ENCODE measurements around the gene SCARF2. TPM values are rescaled to one million over a fixed set of nuclear protein-coding genes. Genes with fewer than 3 reads are reported as not detected.

Gene SCARF2
- total RNA-seq, 1 donor from 2014 or later = 47.2 TPM

DNA sequence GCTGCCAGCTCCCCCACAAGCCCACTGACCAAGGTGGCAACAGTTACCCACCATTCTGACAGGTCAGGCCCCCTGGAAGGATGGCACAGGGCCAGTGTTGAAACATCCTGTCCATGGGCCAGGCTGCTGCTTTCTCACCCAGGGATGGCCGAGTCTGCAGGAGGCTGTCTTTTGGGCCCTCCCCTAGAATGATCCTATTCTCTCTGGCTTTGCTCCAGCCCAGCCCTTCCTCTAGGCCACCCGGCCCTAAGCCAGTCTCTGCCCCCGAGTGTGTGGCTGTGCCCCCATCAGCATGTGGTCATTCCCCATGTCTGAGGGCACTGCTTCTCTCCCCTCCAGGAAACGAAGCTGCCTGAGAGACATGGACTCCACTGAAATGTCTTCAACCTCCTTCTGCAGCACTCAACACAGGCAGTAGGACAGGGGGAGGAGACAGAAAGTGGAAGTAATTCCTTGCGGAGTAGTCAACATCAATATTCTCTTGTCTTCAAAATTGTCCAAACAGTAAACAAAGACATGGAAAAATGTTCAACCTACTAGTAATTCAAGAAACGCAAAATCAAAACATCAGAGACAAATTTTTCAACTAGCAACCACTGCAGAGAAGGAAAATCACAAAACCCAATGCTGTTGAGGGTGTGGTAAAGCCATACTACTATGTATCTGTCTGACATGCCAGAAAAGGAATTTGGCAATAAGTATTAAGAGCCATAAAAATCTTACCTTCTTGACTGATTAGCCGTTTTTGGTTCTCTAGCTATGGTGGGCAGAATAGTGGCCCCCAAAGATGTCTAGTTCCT lies 5.1 kb upstream of the SCARF2 start:
- DNase-seq (ENCODE audit: low spot score in 2 of 2, unreplicated experiment in 2 of 2) = no peak
- H3K4me3 Mint-ChIP-seq = no peak overlapping the region
- TF ChIP-seq, protein P1, sequence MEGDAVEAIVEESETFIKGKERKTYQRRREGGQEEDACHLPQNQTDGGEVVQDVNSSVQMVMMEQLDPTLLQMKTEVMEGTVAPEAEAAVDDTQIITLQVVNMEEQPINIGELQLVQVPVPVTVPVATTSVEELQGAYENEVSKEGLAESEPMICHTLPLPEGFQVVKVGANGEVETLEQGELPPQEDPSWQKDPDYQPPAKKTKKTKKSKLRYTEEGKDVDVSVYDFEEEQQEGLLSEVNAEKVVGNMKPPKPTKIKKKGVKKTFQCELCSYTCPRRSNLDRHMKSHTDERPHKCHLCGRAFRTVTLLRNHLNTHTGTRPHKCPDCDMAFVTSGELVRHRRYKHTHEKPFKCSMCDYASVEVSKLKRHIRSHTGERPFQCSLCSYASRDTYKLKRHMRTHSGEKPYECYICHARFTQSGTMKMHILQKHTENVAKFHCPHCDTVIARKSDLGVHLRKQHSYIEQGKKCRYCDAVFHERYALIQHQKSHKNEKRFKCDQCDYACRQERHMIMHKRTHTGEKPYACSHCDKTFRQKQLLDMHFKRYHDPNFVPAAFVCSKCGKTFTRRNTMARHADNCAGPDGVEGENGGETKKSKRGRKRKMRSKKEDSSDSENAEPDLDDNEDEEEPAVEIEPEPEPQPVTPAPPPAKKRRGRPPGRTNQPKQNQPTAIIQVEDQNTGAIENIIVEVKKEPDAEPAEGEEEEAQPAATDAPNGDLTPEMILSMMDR (IDR thresholded peaks at IDR 0.05; ENCODE audit: unreplicated experiment) = no peak
- no peaks in the 10 kb centered on the region for H3K9me3 Mint-ChIP-seq
- no peaks in the 10 kb centered on the region for H3K27me3 Mint-ChIP-seq (ENCODE audit: low read depth)
- no peak overlapping the region for H3K27ac Mint-ChIP-seq
- peaks cover 23% of the 10 kb centered on the region for H3K36me3 Mint-ChIP-seq
- H3K4me1 Mint-ChIP-seq = peaks cover 4% of the 10 kb centered on the region

DNA sequence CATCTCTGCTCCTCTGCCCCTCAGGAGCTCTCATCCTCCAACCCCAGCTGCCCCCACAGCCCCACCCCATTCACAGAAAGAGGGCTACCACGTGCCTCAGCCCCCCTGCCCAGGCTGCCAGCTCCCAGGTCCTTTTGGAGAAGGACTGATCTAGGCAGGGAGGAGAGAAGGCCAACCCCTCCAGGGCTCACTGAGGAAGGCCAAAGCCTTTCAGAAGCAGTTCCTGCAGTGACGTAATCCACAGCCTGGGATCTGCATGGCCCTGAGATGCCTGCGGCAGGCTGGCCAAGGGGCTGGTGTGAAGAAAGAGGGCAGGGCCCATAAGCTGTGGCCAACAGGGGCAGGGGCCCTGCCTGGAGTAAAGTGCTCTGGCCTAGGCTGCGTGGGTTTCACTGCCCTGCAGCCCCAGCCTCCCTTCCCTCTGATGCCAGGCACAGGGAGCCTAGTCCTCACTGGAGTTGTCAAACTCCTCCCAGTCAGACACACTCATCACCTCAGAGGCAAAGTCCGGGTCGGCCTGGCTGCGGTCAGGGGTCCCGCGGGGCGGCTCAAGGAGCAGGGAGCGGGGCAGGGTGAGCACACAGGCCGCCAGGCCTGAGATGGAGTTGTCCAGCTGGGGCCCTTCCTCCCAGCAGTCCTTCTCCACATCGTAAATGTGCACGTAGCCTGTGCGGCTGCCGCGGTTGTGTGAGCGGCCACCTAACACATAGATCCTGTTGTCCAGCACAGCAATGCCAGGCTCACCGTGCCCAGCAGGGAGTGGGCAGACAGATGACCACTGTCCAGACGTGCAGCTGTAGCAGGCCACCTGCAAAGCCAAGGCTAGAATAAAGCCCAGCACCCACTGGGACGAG lies 4.2 kb upstream of the SCARF2 start:
- Mint-ChIP-seq H3K36me3 (peaks cover 23% of the 10 kb centered on the region), H3K4me3 (no peak overlapping the region), H3K27ac (no peak overlapping the region), H3K9me3 (no peaks in the 10 kb centered on the region), H3K4me1 (peaks cover 8% of the 10 kb centered on the region), H3K27me3 (ENCODE audit: low read depth) (no peaks in the 10 kb centered on the region)
- no peak for DNase-seq (ENCODE audit: low spot score in 2 of 2, unreplicated experiment in 2 of 2)
- TF ChIP-seq, protein P1 (IDR thresholded peaks at IDR 0.05; ENCODE audit: unreplicated experiment) = no peak

DNA sequence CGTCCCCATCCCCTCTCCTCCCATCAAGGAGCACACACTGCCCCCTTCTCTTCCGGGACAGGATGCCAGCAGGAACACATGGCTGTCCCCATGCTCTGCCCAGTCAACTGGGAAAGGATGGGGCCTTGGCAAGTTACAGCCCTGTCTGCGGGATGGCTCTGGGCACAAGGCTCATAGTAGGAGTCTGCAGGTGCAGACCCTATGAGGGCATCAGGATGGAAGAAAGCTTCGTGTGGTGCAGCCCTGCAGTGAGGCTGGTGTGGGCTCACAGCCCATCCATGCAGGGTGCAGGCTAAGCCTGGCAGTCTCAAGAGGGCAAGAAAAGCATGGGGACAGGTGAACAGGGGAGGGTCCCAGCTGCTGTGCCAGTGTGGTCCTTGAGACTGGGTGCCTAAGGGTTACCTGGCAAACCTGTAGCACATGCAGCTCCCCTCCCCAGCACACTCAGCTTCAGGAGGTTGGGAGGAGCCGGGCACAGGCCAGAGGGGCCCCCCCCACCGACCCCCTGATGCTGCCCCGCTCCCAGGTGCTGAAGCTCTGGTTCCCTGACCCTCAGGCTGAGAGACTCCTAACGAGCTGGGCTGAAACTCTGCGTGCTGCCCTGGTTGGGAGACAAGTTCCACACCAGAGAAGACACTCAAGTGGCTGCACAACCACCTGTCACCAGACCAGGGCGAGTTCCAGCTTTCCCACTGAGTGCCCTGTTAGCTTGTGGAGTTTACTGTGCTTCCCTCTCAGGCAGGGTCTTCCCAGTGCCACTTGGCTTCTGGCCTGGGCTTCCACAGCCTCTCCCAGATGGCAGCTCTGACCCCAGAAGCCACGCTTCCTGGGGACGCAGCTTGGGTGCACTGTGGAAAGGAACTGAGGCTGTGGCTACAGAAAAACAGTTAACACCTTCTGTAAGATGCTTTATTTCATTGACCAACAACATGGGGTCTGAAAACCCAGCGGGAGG lies 3.3 kb upstream of the SCARF2 start:
- TF ChIP-seq, protein P1 (IDR thresholded peaks at IDR 0.05; ENCODE audit: unreplicated experiment) = no peak
- no peak overlapping the region for H3K27ac Mint-ChIP-seq
- H3K36me3 Mint-ChIP-seq = peaks cover 16% of the 10 kb centered on the region
- H3K4me1 Mint-ChIP-seq = peaks cover 11% of the 10 kb centered on the region
- no peaks in the 10 kb centered on the region for H3K9me3 Mint-ChIP-seq
- H3K27me3 Mint-ChIP-seq (ENCODE audit: low read depth) = no peaks in the 10 kb centered on the region
- DNase-seq (ENCODE audit: low spot score in 2 of 2, unreplicated experiment in 2 of 2) = no peak
- no peak overlapping the region for H3K4me3 Mint-ChIP-seq

GRCh38 chr22:20439928-20440575 lies 2.4 kb upstream of the SCARF2 start:
- H3K9me3 Mint-ChIP-seq = no peaks in the 10 kb centered on the region
- DNase-seq (ENCODE audit: low spot score in 2 of 2, unreplicated experiment in 2 of 2) = no peak
- TF ChIP-seq, protein P1 (IDR thresholded peaks at IDR 0.05; ENCODE audit: unreplicated experiment) = no peak

GRCh38 chr22:20439556-20439927 lies 1.9 kb upstream of the SCARF2 start:
- H3K27ac Mint-ChIP-seq = peak overlapping the region; percentile 5
- peak overlapping the region; percentile 34 for H3K4me3 Mint-ChIP-seq
- peaks cover 24% of the 10 kb centered on the region for H3K4me1 Mint-ChIP-seq

More at GRCh38 chr22:20439928-20440575, 2.4 kb upstream of the SCARF2 start:
- Mint-ChIP-seq H3K4me1 (peaks cover 20% of the 10 kb centered on the region), H3K4me3 (no peak overlapping the region), H3K36me3 (peaks cover 15% of the 10 kb centered on the region), H3K27ac (no peak overlapping the region), H3K27me3 (ENCODE audit: low read depth) (no peaks in the 10 kb centered on the region)

More at GRCh38 chr22:20439556-20439927, 1.9 kb upstream of the SCARF2 start:
- TF ChIP-seq, protein P1 (IDR thresholded peaks at IDR 0.05; ENCODE audit: unreplicated experiment) = no peak
- Mint-ChIP-seq H3K27me3 (ENCODE audit: low read depth) (no peaks in the 10 kb centered on the region), H3K36me3 (peaks cover 13% of the 10 kb centered on the region), H3K9me3 (no peaks in the 10 kb centered on the region)
- DNase-seq (ENCODE audit: low spot score in 2 of 2, unreplicated experiment in 2 of 2) = no peak

Data from mesothelial cell of epicardium (in vitro differentiated cells).